PC-9 (cell line): ENCODE data around the gene ITPRIP. TPM values are rescaled to one million over a fixed set of nuclear protein-coding genes. Genes with fewer than 3 reads are reported as not detected.

Experiments used
- BruUV-seq: library from RNA; stranded (reverse); fragments of 400-500 nt; replicated peaks from 2 replicates; lab custom pipeline; 2021; lab: Mats Ljungman, UMichigan
- CTCF ChIA-PET: fragments of 300-600 bp; sonication (Branson Sonifier 250); formaldehyde crosslinking; loops from one replicate; lab custom pipeline; 2022; ENCODE audit warnings: antibody characterized with exemption; lab: Charles Lee
- POLR2A ChIA-PET: fragments of 300-600 bp; sonication (Branson Sonifier 250); formaldehyde crosslinking; loops from one replicate; lab custom pipeline; 2022; ENCODE audit warnings: antibody characterized with exemption; ENCODE audit not compliant: unreplicated experiment; lab: Charles Lee
- DNase-seq, 2 experiments: peaks; one replicate each; pipeline versions ENCODE4 v3.0.0 to v3.0.0-alpha.2; 2015 to 2022; ENCODE audit warnings: mixed read lengths in 1 of 2
- H2AFZ ChIP-seq: fragments of 200-600 bp; sonication (generic); 2 replicates; pipeline ENCODE4 v1.8.1; 2017; ENCODE audit warnings: antibody characterized with exemption
- H3F3A ChIP-seq: fragments of 200-600 bp; sonication (generic); 2 replicates; pipeline ENCODE4 v1.8.1; 2017; ENCODE audit warnings: antibody characterized with exemption, mild to moderate bottlenecking, low read depth; ENCODE audit not compliant: insufficient read depth
- H3K27ac ChIP-seq: fragments of 200-600 bp; sonication (generic); 2 replicates; pipeline ENCODE4 v1.6.1; 2016; ENCODE audit warnings: mixed run types
- H3K27me3 ChIP-seq: fragments of 200-600 bp; sonication (generic); 2 replicates; pipeline ENCODE4 v1.6.1; 2016; ENCODE audit warnings: low read depth, mixed run types; ENCODE audit not compliant: insufficient read depth
- H3K36me3 ChIP-seq: fragments of 200-600 bp; sonication (generic); 2 replicates; pipeline ENCODE4 v1.6.1; 2016; ENCODE audit warnings: low read depth, mixed run types
- H3K4me1 ChIP-seq: fragments of 200-600 bp; sonication (generic); replicated peaks from 2 replicates; pipeline ENCODE4 v1.6.1; 2016; ENCODE audit warnings: mixed run types; ENCODE audit not compliant: insufficient read depth
- H3K4me2 ChIP-seq: fragments of 200-600 bp; sonication (generic); 2 replicates; pipeline ENCODE4 v1.6.1; 2017; ENCODE audit warnings: mixed run types
- H3K4me3 ChIP-seq: fragments of 200-600 bp; sonication (generic); 2 replicates; pipeline ENCODE4 v1.6.1; 2016; ENCODE audit warnings: mixed run types
- H3K79me2 ChIP-seq: fragments of 200-600 bp; sonication (generic); 2 replicates; pipeline ENCODE4 v1.6.1; 2017; ENCODE audit warnings: low read depth, mixed run types
- H3K9me2 ChIP-seq: fragments of 200-600 bp; sonication (generic); 2 replicates; pipeline ENCODE4 v1.8.1; 2017; ENCODE audit warnings: mild to moderate bottlenecking; ENCODE audit not compliant: insufficient read depth
- H3K9me3 ChIP-seq: fragments of 200-600 bp; sonication (generic); 2 replicates; pipeline ENCODE4 v1.8.1; 2016; ENCODE audit warnings: low read depth; ENCODE audit not compliant: insufficient read depth
- H4K20me1 ChIP-seq: fragments of 200-600 bp; sonication (generic); 2 replicates; pipeline ENCODE4 v1.8.1; 2017; ENCODE audit not compliant: insufficient read depth
- EZH2 ChIP-seq: fragments of 200-600 bp; sonication (generic); IDR thresholded peaks from 2 replicates; pipeline ENCODE4 v1.8.0; 2017; ENCODE audit warnings: antibody characterized with exemption, low read depth
- intact Hi-C: fragments of 100-400 bp; cut with micrococcal nuclease; formaldehyde crosslinking; loops from one replicate; pipeline ENCODE4 v1.10.0; 2022; ENCODE audit not compliant: unreplicated experiment
- microRNA-seq: library from miRNA; unstranded; fragments of <30 nt; microRNA quantifications from one replicate; pipeline ENCODE4 v1.2.0, GENCODE V29; 2021; ENCODE audit warnings: borderline number of aligned reads, borderline replicate concordance
- total RNA-seq: library from RNA; stranded (reverse); gene quantifications from 2 replicates; pipeline ENCODE4 v1.2.3, GENCODE V29; 2021
- TF ChIP-seq, protein P1 (sequence below): fragments of 200-600 bp; sonication (generic); conservative IDR thresholded peaks from 2 replicates; pipeline ENCODE4 v1.6.1; 2017; ENCODE audit warnings: mixed run types, antibody characterized with exemption, mild to moderate bottlenecking, moderate library complexity

The ITPRIP gene
- total RNA-seq, 1 experiment from 2014 or later, result 6.7 TPM

DNA sequence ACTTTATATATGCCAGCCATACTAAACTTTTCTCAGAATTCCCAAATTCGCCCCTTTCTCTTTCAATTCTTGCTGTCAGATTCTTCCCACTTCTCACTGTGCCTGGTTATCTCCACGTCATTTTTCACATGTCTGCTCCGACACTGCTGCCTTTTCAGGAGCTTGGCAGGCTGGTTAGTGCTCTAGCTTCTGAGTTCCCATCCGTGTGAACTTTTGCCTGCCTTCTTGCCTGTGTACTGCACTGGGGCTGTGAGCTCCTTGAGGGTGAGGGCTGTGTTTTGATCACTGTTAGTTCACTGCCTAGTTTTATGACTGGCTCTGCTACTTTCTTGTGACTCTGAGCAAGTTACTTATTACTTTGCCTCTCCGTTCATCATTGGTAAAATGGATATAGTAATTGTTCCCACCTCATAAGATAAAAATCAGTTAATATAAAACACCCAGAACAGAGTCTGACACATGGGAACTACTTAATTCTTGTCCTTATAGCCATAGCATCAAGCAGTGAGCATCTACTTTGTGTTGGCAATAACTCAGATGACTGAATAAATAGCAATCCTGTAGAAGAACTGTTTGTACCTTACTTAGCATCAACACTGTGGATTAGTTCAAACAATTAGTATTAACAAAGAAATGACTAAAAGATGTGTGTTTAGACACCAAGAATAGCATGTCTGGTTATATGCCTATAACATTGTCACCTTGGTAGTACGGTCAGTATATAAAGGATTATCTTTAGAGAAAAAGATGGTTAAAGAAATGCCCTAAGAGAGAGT is 78.1 kb downstream of the ITPRIP start:
- H3K9me2 ChIP-seq, result no peaks in the 10 kb centered on the region
- ChIA-PET POLR2A (no interaction called here), CTCF (no interaction called here)
- H3K36me3 ChIP-seq, result peaks cover 31% of the 10 kb centered on the region
- no peak overlapping the region for H3K4me3 ChIP-seq
- TF ChIP-seq EZH2, result no peak
- TF ChIP-seq, protein P1, sequence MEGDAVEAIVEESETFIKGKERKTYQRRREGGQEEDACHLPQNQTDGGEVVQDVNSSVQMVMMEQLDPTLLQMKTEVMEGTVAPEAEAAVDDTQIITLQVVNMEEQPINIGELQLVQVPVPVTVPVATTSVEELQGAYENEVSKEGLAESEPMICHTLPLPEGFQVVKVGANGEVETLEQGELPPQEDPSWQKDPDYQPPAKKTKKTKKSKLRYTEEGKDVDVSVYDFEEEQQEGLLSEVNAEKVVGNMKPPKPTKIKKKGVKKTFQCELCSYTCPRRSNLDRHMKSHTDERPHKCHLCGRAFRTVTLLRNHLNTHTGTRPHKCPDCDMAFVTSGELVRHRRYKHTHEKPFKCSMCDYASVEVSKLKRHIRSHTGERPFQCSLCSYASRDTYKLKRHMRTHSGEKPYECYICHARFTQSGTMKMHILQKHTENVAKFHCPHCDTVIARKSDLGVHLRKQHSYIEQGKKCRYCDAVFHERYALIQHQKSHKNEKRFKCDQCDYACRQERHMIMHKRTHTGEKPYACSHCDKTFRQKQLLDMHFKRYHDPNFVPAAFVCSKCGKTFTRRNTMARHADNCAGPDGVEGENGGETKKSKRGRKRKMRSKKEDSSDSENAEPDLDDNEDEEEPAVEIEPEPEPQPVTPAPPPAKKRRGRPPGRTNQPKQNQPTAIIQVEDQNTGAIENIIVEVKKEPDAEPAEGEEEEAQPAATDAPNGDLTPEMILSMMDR, result no peak
- H3K27me3 ChIP-seq, result no peaks in the 10 kb centered on the region
- H3F3A ChIP-seq, result peaks cover 22% of the 10 kb centered on the region
- BruUV-seq, result no TSS peak
- H3K9me3 ChIP-seq, result no peaks in the 10 kb centered on the region
- intact Hi-C loops, result no loop called here
- H2AFZ ChIP-seq, result no peak overlapping the region
- no peak for DNase-seq
- H4K20me1 ChIP-seq, result peaks cover 5% of the 10 kb centered on the region; the same call in 1 of the 2 replicates
- H3K27ac ChIP-seq, result no peak overlapping the region
- H3K79me2 ChIP-seq, result peaks cover 53% of the 10 kb centered on the region
- H3K4me2 ChIP-seq, result no peak overlapping the region
- peaks cover 28% of the 10 kb centered on the region for H3K4me1 ChIP-seq

Small RNA genes lying within 50 kb of the gene (microRNA-seq; reads per million reads assigned to microRNA genes)
- not detected for gene MIR4482

Other genes starting within 250 kb of the ITPRIP start
- gene SFR1, start 216.3 kb downstream of the ITPRIP start, total RNA-seq, result 4.3 TPM in 2 replicates
- 6.0 and 7.1 TPM in 2 replicates for gene CFAP43, start 106.1 kb downstream of the ITPRIP start, total RNA-seq
- 71.0 and 77.3 TPM in 2 replicates for gene GSTO1, start 83.6 kb downstream of the ITPRIP start, total RNA-seq
- 3.3 and 4.3 TPM in 2 replicates for gene GSTO2, start 69.3 kb downstream of the ITPRIP start, total RNA-seq
- 0.15 and 0.31 TPM in 2 replicates for gene CFAP58, start 15.4 kb upstream of the ITPRIP start, total RNA-seq